ENCODE data around the gene JMJD7.
A peak's percentile ranks its signal among the peaks of the same experiment; 100 is the strongest.

JMJD7 gene

GRCh38 chr15:41824062-41824745 lies 3.7 kb upstream of the JMJD7 start:
- DNase-seq: no peak

- no peak for DNase-seq
Measured at GRCh38 chr15:41825145-41825544, 2.7 kb upstream of the JMJD7 start.

DNA sequence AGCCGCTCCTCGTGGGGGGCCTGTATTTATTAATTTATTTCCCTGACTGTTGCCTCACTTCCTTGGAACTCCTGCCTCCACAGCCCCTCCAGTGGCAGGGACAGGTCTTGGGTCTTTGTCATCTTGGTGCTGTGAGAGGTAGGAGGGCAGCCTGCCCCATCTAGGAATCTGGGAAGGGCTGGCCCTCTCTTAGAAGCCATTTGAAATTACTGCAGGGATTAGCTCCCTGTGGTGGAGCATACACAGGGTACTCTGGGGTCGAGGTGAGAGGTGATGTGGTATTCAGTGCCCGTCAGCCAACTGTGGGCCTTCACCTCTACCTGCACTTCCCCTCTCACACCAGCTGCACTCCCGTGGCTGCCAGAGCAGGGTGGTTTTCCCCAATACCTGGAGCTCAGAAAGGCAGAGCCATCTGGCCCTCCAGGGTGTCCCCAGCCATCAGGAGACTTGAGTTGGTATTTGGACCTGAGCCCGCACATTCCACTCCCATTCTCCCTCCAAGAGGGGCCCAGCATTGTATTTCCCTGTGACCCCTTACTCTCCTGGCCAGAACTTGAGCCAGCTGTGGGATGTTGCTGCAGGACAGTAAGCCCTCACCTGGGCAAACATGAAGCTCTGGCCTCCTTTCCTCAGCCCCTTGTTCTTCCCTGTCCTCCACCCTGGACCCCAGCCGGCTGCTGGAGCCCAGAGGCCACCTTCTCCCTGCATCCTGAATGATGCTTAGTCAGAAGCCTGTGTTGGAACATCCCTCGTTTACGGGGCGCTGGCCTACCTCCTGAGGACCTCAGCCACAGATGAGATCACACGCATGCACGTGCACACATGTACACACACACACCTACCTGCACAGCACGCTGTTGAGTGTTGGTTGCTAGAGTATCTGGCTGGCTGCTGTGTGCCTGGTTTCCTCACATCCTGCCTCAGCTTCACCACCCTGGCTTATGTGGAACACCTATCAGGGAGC lies 2.0 kb upstream of the JMJD7 start:
- no peak for DNase-seq

DNA sequence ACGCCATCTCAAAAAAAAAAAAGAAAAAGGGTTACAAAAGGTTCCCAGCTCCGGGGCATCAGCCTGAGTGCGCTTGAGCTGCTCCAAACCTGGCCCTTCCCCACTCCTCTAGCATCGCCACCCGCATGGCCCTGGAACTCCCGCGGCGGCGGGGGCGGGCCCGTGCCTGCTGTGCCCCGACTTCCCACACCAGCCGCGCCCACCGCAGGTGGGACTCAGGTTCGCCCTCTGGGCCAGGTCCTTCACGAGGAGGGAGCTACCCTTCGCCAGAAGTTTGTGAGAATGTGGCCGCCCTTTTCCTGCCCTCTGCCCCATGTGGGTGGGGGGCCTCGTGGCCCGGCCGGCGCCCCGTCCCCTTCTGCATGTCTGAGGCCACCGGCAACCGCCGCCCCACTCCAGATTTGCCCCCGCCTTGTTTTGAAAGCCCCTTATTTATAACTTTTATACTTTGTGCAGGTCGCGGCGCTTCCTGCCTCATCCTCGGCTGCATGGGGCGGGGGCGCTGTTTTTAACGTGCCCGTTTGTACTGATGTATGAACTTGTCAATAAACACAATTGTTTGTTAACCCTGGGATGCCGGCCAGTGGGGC lies 507 bp upstream of the JMJD7 start:
- no peak for DNase-seq

DNA sequence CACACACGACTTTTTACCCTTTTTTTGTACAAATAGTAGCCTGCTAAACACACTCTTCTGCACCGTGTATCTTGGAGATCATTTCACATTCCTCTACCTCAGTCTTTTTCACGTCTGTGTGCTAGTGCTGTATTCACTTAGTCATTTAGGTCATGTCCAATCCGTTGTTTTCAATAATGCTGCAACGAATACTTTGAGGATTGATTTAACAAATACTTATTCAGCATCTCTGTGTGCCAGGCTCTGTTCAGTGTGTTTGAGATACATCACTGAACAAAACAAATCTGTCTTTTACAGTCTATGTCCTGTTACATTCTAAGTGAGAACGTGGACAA lies 882 bp downstream of the JMJD7 start:
- no peak for DNase-seq

DNA sequence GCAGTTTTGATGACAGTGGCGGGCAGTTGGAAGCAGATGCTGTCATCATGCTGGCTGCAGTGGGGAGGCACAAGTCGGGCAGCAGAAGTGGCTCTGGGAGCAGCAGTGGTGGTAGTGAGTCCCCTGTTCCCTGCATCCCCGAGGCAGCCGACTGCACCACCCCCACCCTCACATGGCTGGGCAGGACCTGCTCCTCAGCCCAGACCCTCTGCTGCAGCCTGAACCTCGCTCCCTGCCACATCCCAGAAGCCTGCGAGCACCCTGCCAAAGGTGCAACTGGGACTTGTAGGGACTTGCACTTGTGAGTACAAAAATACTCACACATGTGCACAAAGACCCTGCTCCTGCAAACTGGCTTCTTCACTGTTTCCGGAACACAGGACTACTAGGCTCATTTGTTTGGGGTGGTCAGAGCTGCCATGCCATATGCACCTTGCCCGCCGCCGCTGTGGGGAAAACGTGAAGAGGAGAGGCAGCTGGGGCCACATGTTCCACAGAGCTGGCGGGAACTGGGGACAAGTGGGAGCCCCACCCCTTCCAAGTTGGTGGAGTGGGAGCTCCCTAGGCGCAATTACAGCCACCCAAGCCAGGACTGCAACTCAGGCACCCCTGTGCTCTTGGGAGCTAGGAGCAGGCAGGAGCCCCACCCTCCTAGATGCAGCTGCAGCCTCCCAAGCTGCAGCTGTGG lies 2.2 kb downstream of the JMJD7 start:
- DNase-seq: no peak

GRCh38 chr15:41831291-41831690 lies 3.4 kb downstream of the JMJD7 start:
- DNase-seq: peak; percentile 75

DNA sequence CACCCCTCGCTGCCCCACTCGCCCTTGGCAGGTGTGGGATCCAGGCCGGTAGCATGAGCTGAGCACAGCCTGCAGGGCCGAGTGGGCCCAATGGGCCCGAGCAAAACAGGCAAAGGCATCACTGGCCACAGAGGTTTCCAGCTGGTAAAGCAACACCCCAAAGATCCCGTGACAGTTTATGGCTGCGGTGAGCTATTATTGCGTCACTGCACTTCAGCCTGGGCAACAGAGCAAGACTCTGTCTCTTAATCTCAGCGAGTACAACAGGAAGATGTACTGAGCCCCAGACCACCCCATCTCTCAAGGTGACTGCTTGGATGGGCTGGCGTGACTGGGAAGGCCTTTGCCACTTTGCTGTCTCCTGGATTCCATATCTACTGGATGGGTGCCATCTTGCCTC lies 4.3 kb downstream of the JMJD7 start:
- DNase-seq: no peak

- no peak for DNase-seq
Measured at GRCh38 chr15:41832875-41833274, 5.0 kb downstream of the JMJD7 start.

DNA sequence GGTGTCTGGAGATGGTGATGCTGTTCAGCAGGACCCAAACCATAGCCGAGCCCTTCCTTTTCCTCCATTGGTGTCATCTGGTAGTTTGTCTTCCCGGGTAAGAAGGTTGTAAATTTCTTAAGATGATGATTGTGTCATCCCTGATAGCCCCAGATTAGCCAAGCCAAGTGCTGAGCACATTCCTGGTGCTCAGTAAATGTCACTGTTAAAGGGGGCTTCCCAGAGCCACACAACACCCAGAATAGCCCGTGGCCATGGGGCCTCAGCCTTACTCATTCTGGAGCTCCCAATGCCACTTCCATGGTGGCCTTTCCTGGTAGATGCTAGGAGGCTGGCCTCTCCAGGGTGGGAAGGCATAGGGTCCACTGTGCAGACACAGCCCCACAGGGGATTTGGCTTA lies 6.2 kb downstream of the JMJD7 start:
- no peak for DNase-seq

GRCh38 chr15:41836073-41836472 lies 8.2 kb downstream of the JMJD7 start:
- DNase-seq: no peak

GRCh38 chr15:41836713-41837454 lies 9.0 kb downstream of the JMJD7 start:
- no peak for DNase-seq

- no peak for DNase-seq
Measured at GRCh38 chr15:41838400-41838897, 10.6 kb downstream of the JMJD7 start, which contains the start of gene PLA2G4B. TSS of gene PLA2G4B (plus strand) at chr15:41838847. CDS start at chr15:41838914, 67 bp downstream.

DNA sequence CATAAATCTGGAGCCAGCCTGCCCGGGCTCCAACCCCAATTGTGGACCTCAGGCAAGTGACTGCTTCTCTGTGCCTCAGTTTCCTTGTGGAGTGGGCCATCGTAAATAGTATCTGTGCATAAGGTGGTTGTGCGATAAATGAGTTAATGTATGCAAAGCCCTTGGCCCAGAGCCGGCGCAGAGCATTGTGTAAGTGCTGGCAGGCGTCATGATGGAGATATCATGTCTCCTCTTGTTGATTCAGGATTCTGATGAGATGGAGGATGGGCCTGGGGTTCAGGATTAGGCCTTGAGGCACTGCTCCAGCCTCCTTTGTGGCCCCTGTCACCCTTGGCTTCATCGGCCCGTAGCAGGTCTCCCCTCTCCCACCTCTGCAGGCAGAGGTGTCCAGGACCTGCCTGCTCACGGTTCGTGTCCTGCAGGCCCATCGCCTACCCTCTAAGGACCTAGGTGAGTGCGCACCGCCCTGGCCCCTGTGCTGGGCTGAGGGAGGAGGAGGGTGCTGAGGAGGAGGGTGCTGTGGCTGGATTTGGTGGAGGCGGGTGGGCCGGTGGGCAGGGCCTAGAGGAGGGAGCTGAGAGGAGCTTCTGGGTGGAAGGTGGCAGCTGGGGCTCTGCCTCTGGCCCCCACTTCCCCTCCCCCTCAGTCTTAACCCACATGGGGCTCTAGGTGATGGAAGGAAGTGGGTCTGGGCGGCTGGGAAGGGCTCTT lies 12.0 kb downstream of the JMJD7 start:
- DNase-seq: no peak

GRCh38 chr15:41840673-41841072 lies 12.8 kb downstream of the JMJD7 start:
- no peak for DNase-seq

DNA sequence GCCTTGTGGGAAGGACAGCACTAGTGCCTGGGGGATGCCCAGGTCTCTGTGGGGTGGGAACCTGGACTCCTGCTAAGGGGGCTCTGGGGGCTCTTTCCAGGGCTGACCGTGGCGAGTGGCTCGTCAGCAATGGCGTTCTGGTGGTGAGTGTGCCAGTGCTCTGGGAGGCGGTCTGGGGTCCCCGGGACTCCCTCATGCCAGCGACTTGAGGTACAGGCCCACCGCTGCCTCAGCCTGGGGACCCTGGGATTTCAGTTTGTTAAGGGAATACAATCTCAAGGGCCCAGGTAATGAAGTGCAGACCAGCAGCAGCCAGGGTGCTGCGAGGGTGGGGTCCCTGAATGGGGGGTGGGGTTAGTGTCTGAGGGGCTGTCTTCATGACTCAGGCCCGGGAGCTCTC lies 13.2 kb downstream of the JMJD7 start:
- DNase-seq: no peak

GRCh38 chr15:41842229-41842628 lies 14.3 kb downstream of the JMJD7 start:
- no peak for DNase-seq

DNA sequence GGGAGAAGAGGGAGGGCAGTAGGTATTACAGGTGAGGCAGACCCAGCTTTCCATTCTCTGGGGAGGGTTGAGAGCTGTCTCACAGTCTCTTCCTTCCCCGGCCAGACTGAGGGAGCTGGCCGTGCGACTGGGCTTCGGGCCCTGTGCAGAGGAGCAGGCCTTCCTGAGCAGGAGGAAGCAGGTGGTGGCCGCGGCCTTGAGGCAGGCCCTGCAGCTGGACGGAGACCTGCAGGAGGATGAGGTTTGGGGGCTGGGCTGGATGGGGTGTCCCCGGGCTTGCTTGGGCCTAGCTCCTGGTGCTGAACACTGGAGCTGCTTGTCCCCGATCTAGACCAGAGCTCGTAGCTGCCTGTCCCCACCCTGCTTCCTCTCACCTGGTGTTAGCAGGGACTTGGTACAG lies 15.7 kb downstream of the JMJD7 start:
- no peak for DNase-seq

- no peak for DNase-seq
Measured at GRCh38 chr15:41844814-41845213, 16.9 kb downstream of the JMJD7 start.

DNA sequence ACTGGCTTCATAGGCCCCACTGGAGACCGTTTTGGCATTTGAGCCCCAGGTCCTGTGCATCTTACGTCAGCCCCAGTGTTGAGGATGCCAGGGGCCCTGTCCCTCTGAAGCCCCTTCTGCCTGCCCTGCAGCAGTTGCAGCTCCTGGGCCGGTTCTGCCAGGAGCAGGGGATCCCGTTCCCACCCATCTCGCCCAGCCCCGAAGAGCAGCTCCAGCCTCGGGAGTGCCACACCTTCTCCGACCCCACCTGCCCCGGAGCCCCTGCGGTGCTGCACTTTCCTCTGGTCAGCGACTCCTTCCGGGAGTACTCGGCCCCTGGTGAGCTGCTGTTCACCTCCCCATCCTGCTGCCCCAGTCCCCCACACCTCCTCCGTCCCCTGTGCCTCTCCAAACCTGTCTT lies 19.3 kb downstream of the JMJD7 start:
- no peak for DNase-seq

DNA sequence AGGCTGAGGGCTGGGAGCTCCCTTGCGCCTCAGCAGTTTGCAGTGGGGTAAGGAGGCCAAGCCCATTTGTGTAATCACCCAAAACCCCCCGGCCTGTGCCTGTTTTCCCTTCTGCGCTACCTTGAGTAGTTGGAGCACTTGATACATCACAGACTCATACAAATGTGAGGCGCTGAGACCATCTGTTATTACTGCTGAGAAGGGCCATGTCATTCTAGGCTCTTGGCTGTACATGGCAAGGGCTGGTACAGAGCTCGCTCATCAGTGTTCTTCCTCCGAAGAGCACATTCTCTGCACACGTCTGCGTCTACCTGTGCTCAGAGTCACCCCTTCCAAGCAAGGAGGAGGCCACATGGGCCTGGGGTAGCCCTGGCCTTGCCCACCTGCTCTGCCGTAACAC lies 20.1 kb downstream of the JMJD7 start:
- DNase-seq: no peak

DNA sequence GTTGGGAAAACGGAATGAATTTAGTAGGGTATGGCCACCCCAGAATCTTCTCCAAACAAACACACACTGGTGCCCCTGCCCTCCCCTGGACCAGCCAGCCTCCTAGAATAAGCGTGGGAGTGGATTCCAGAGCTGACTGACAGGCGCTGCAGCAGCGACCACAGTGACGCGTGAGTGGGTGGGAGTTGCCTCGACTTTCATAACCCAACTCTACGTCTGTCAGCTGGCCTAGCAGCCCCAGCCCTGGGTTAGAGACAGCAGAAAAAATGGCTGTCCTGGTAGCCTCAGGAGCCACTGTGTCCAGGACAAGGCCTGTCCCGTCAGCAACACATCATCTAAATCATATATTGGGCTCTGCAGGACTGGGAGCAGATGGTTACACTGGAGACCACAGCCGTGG lies 20.7 kb downstream of the JMJD7 start:
- peak; percentile 74 for DNase-seq

All from activated effector memory CD4-positive, alpha-beta T cell treated with anti-CD3 and anti-CD28 coated beads, Interleukin-2, amount 50 U/mL, for 16 hours (primary cell).